AG10803 (cell line): ENCODE data around the gene RAB30.

ENCODE experiments used
- DNase-seq: peaks from one replicate; pipeline ENCODE4 v3.0.0; 2010; ENCODE audit warnings: low read depth
- H3K4me3 ChIP-seq: 2 replicates; pipeline ENCODE4 v1.5.1; 2011; ENCODE audit warnings: mild to moderate bottlenecking, low read length, control low read depth
- CTCF ChIP-seq: conservative IDR thresholded peaks from 2 replicates; pipeline ENCODE4 v1.5.1; 2011; ENCODE audit warnings: mild to moderate bottlenecking, low read length, control low read depth, inconsistent platforms

The RAB30 gene

GRCh38 chr11:83061883-83062282 lies 9.8 kb downstream of the RAB30 start:
- H3K4me3 ChIP-seq = no peak overlapping the region
- no peak for TF ChIP-seq CTCF
- no peak for DNase-seq

- no peak for DNase-seq
- H3K4me3 ChIP-seq = no peak overlapping the region
- no peak for TF ChIP-seq CTCF
Measured at GRCh38 chr11:83060965-83061364, 10.7 kb downstream of the RAB30 start.

GRCh38 chr11:83057721-83058120 lies 14.0 kb downstream of the RAB30 start:
- no peak for DNase-seq
- no peak overlapping the region for H3K4me3 ChIP-seq
- no peak for TF ChIP-seq CTCF

GRCh38 chr11:83056611-83057010 lies 15.1 kb downstream of the RAB30 start:
- no peak for TF ChIP-seq CTCF
- DNase-seq = no peak
- H3K4me3 ChIP-seq = no peak overlapping the region

GRCh38 chr11:83056204-83056603 lies 15.5 kb downstream of the RAB30 start:
- TF ChIP-seq CTCF = no peak
- no peak for DNase-seq
- H3K4me3 ChIP-seq = no peak overlapping the region

GRCh38 chr11:83054904-83055380 lies 16.8 kb downstream of the RAB30 start:
- no peak for TF ChIP-seq CTCF
- no peak overlapping the region for H3K4me3 ChIP-seq
- DNase-seq = no peak

- no peak overlapping the region for H3K4me3 ChIP-seq
- TF ChIP-seq CTCF = no peak
- no peak for DNase-seq
Measured at GRCh38 chr11:83054001-83054400, 17.7 kb downstream of the RAB30 start.
